Activated T-cell treated with anti-CD3 and anti-CD28 coated beads for 4 hours (primary cell): ENCODE data around the gene GDPD4.
"Not testable (repeated sequence)": the region's sequence is repeated elsewhere in the genome, so short reads cannot be mapped to it uniquely, and the experiment has no call there.

Source experiments
- DNase-seq: peaks from one replicate; pipeline ENCODE4 v3.0.0-alpha.2; 2020

The GDPD4 gene

GRCh38 chr11:77301510-77301909, at the start of gene GDPD4:
TSS of gene GDPD4 (minus strand) at chr11:77301686. CDS start at chr11:77285137, 16,549 bp downstream.
- no peak for DNase-seq

- DNase-seq = no peak
Observed at GRCh38 chr11:77347948-77348347, 46.5 kb upstream of the GDPD4 start.

- DNase-seq = no peak
Observed at GRCh38 chr11:77346906-77347603, 45.6 kb upstream of the GDPD4 start.

GRCh38 chr11:77345621-77346020, 44.1 kb upstream of the GDPD4 start:
- DNase-seq = no peak

GRCh38 chr11:77340501-77340900, 39.0 kb upstream of the GDPD4 start:
- DNase-seq = no peak

GRCh38 chr11:77332259-77332658, 30.8 kb upstream of the GDPD4 start:
- no peak for DNase-seq

GRCh38 chr11:77325159-77325558, 23.7 kb upstream of the GDPD4 start:
- DNase-seq = no peak

- DNase-seq = no peak
Observed at GRCh38 chr11:77324508-77324907, 23.0 kb upstream of the GDPD4 start.

GRCh38 chr11:77322926-77323590, 21.6 kb upstream of the GDPD4 start:
- no peak for DNase-seq

GRCh38 chr11:77322506-77322905, 21.0 kb upstream of the GDPD4 start:
- no peak for DNase-seq

GRCh38 chr11:77320351-77320750, 18.9 kb upstream of the GDPD4 start:
- no peak for DNase-seq

- DNase-seq = no peak
Observed at GRCh38 chr11:77318600-77318999, 17.1 kb upstream of the GDPD4 start.

- DNase-seq = no peak
Observed at GRCh38 chr11:77316733-77317342, 15.4 kb upstream of the GDPD4 start.

GRCh38 chr11:77312107-77312506, 10.6 kb upstream of the GDPD4 start:
- DNase-seq = no peak

- DNase-seq = no peak
Observed at GRCh38 chr11:77311701-77312100, 10.2 kb upstream of the GDPD4 start.

- no peak for DNase-seq
Observed at GRCh38 chr11:77310721-77311120, 9.2 kb upstream of the GDPD4 start.

GRCh38 chr11:77309401-77310085, 8.1 kb upstream of the GDPD4 start:
- DNase-seq = no peak

GRCh38 chr11:77308838-77309237, 7.4 kb upstream of the GDPD4 start:
- no peak for DNase-seq

GRCh38 chr11:77303328-77303727, 1.8 kb upstream of the GDPD4 start:
- DNase-seq = no peak

- no peak for DNase-seq
Observed at GRCh38 chr11:77302752-77303151, 1.3 kb upstream of the GDPD4 start.

GRCh38 chr11:77300695-77301094, 791 bp downstream of the GDPD4 start:
- DNase-seq = no peak

GRCh38 chr11:77300028-77300427, 1.5 kb downstream of the GDPD4 start:
- not testable (repeated sequence) for DNase-seq

- DNase-seq = no peak
Observed at GRCh38 chr11:77299528-77299993, 1.9 kb downstream of the GDPD4 start.

- DNase-seq = no peak
Observed at GRCh38 chr11:77294040-77294439, 7.4 kb downstream of the GDPD4 start.
